Astrocyte (in vitro differentiated cells and primary cell): ENCODE results near the gene ATP1A2. TPM values are rescaled to one million over a fixed set of nuclear protein-coding genes. Genes with fewer than 3 reads are reported as not detected.

Experiments used
- DNase-seq: peaks from one replicate; pipeline ENCODE4 v3.0.0-alpha.2; 2010; ENCODE audit warnings: low read depth
- FAIRE-seq: peaks from 2 replicates; lab custom pipeline; 2011; peaks lifted over from hg19 to GRCh38; lab: Jason Lieb, UNC
- H2AFZ ChIP-seq: 2 replicates; pipeline ENCODE4 v1.6.0; 2012; ENCODE audit warnings: low read depth, low read length, inconsistent platforms
- H3K27ac ChIP-seq: 2 replicates; pipeline ENCODE4 v1.5.1; 2011; ENCODE audit warnings: low read depth, low read length, inconsistent platforms
- H3K27me3 ChIP-seq: 2 replicates; pipeline ENCODE4 v1.6.0; 2011; ENCODE audit warnings: low read length, inconsistent platforms; ENCODE audit not compliant: insufficient read depth
- H3K36me3 ChIP-seq: 2 replicates; pipeline ENCODE4 v1.5.1; 2011; ENCODE audit warnings: low read length, inconsistent platforms; ENCODE audit not compliant: insufficient read depth
- H3K4me1 ChIP-seq: 2 replicates; pipeline ENCODE4 v1.5.1; 2011; ENCODE audit warnings: low read length, inconsistent platforms; ENCODE audit not compliant: insufficient read depth
- H3K4me2 ChIP-seq: 2 replicates; pipeline ENCODE4 v1.6.0; 2012; ENCODE audit warnings: low read length, inconsistent platforms
- H3K4me3 ChIP-seq: 2 replicates; pipeline ENCODE4 v1.5.1; 2011; ENCODE audit warnings: low read depth, mild to moderate bottlenecking, low read length, inconsistent platforms; ENCODE audit not compliant: insufficient read depth
- H3K79me2 ChIP-seq: 2 replicates; pipeline ENCODE4 v1.6.0; 2012; ENCODE audit warnings: mild to moderate bottlenecking, low read length, inconsistent platforms; ENCODE audit not compliant: insufficient read depth
- H3K9ac ChIP-seq: 2 replicates; pipeline ENCODE4 v1.6.0; 2012; ENCODE audit warnings: mild to moderate bottlenecking, low read length, inconsistent platforms
- H3K9me3 ChIP-seq: 2 replicates; pipeline ENCODE4 v1.5.1; 2012; ENCODE audit warnings: low read depth, mild to moderate bottlenecking, low read length, inconsistent platforms; ENCODE audit not compliant: insufficient read depth
- H4K20me1 ChIP-seq: 2 replicates; pipeline ENCODE4 v1.6.0; 2012; ENCODE audit warnings: low read length, inconsistent platforms; ENCODE audit not compliant: insufficient read depth
- H3K27ac Mint-ChIP-seq: one replicate; pipeline ENCODE4 v1.8.0; 2021; ENCODE audit warnings: mild to moderate bottlenecking, mixed read lengths; ENCODE audit not compliant: unreplicated experiment
- H3K27me3 Mint-ChIP-seq: one replicate; pipeline ENCODE4 v1.8.0; 2021; ENCODE audit warnings: low read depth, mixed read lengths; ENCODE audit not compliant: unreplicated experiment
- H3K36me3 Mint-ChIP-seq: one replicate; pipeline ENCODE4 v1.8.0; 2021; ENCODE audit warnings: low read depth, mixed read lengths; ENCODE audit not compliant: unreplicated experiment
- H3K4me1 Mint-ChIP-seq: one replicate; pipeline ENCODE4 v1.8.0; 2021; ENCODE audit warnings: low read depth, mixed read lengths; ENCODE audit not compliant: unreplicated experiment
- H3K4me3 Mint-ChIP-seq: one replicate; pipeline ENCODE4 v1.8.0; 2021; ENCODE audit warnings: mild to moderate bottlenecking, moderate library complexity, mixed read lengths; ENCODE audit not compliant: unreplicated experiment
- H3K9me3 Mint-ChIP-seq: one replicate; pipeline ENCODE4 v1.8.0; 2021; ENCODE audit warnings: mild to moderate bottlenecking, mixed read lengths; ENCODE audit not compliant: unreplicated experiment
- EZH2 ChIP-seq: IDR thresholded peaks from 2 replicates; pipeline ENCODE4 v1.6.1; 2012; ENCODE audit warnings: mild to moderate bottlenecking, low read length, inconsistent platforms; ENCODE audit not compliant: insufficient read depth
- total RNA-seq: library from RNA; stranded (reverse); gene quantifications from 2 replicates; pipeline ENCODE4 v1.2.1, GENCODE V29; 2021
- TF ChIP-seq, protein P1 (sequence below): IDR thresholded peaks from 2 replicates; pipeline ENCODE4 v1.5.1; 2011; ENCODE audit warnings: low read depth, mild to moderate bottlenecking, inconsistent platforms, low read length, moderate library complexity; ENCODE audit not compliant: insufficient read depth

Gene ATP1A2
- total RNA-seq, 1 donor from 2014 or later, result 2.5 TPM

DNA sequence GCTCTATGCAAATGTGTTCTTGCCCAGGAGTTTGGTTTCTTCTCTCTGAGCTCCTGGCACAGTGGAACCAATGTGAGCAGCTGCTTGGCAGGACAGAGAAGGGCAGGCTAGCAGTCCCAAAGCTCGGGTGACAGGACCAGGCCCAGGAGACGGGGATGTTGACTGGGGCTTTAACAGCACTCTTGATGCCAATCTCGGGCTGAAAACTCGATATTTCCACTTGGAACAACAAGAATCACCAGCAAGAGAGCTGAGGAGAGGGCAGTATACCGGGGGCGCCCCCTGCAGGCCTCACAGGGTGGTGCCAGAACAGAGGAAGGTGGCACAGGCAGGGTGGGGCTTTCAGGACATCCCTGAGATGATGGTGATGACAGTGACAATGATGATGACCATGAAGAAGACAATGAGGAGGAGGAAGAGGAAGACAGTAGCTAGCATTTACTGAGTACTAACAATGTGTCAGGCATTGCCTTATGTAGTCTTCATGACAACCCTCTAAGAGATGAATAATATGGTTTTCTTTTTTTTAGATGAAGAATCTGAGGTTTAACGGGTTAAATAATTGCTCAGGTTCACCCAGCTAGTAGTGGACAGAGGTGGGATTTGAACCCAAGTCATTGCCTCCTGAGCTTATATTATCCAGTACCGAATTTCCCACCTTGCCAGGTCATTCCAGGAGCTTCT is 36.9 kb upstream of the ATP1A2 start:
- Mint-ChIP-seq H3K27me3 (peaks cover 59% of the 10 kb centered on the region), H3K9me3 (peaks cover 1% of the 10 kb centered on the region), H3K4me3 (no peak overlapping the region), H3K4me1 (peaks cover 4% of the 10 kb centered on the region), H3K36me3 (no peaks in the 10 kb centered on the region), H3K27ac (no peak overlapping the region)
- FAIRE-seq (no peak), DNase-seq (no peak)
- no peak overlapping the region for H3K9ac ChIP-seq
- H3K9me3 ChIP-seq, result no peaks in the 10 kb centered on the region
- H3K4me2 ChIP-seq, result no peak overlapping the region
- H3K79me2 ChIP-seq, result no peaks in the 10 kb centered on the region
- no peak overlapping the region for H2AFZ ChIP-seq
- no peaks in the 10 kb centered on the region for H3K36me3 ChIP-seq
- H4K20me1 ChIP-seq, result no peaks in the 10 kb centered on the region
- no peak overlapping the region for H3K27ac ChIP-seq
- peaks cover 6% of the 10 kb centered on the region for H3K4me1 ChIP-seq
- no peak overlapping the region for H3K4me3 ChIP-seq
- H3K27me3 ChIP-seq, result peaks cover 54% of the 10 kb centered on the region
- TF ChIP-seq, protein P1, sequence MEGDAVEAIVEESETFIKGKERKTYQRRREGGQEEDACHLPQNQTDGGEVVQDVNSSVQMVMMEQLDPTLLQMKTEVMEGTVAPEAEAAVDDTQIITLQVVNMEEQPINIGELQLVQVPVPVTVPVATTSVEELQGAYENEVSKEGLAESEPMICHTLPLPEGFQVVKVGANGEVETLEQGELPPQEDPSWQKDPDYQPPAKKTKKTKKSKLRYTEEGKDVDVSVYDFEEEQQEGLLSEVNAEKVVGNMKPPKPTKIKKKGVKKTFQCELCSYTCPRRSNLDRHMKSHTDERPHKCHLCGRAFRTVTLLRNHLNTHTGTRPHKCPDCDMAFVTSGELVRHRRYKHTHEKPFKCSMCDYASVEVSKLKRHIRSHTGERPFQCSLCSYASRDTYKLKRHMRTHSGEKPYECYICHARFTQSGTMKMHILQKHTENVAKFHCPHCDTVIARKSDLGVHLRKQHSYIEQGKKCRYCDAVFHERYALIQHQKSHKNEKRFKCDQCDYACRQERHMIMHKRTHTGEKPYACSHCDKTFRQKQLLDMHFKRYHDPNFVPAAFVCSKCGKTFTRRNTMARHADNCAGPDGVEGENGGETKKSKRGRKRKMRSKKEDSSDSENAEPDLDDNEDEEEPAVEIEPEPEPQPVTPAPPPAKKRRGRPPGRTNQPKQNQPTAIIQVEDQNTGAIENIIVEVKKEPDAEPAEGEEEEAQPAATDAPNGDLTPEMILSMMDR, result peak; percentile 58
- no peak for TF ChIP-seq EZH2

DNA sequence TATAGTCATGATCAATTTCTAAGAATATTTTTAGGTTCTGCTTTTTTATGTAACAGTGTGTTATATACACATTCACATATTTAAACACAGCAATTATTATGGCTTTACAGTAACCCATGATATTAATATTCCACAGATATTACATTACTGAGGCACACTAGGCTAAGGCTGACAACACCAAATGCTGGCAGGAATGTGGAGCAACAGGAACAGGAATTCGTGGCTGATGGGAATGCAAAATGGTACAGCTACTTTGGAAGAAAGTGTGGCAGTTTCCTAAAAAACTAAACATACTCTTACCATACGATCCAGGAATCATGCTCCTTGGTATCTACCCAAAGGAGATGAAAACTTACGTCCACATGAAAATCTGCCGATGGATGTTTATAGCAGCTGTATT is 36.1 kb upstream of the ATP1A2 start:
- FAIRE-seq (no peak), DNase-seq (no peak)
- no peak overlapping the region for H3K4me3 ChIP-seq
- Mint-ChIP-seq H3K4me3 (no peak overlapping the region), H3K27ac (no peak overlapping the region), H3K36me3 (no peaks in the 10 kb centered on the region), H3K4me1 (peaks cover 4% of the 10 kb centered on the region), H3K27me3 (peaks cover 58% of the 10 kb centered on the region), H3K9me3 (peaks cover 1% of the 10 kb centered on the region)
- H3K9ac ChIP-seq, result no peak overlapping the region
- no peak overlapping the region for H3K27ac ChIP-seq
- H3K36me3 ChIP-seq, result no peaks in the 10 kb centered on the region
- no peaks in the 10 kb centered on the region for H3K79me2 ChIP-seq
- TF ChIP-seq, protein P1, result no peak
- no peak for TF ChIP-seq EZH2
- H3K4me1 ChIP-seq, result peaks cover 6% of the 10 kb centered on the region
- H3K27me3 ChIP-seq, result peaks cover 58% of the 10 kb centered on the region
- no peak overlapping the region for H2AFZ ChIP-seq
- no peaks in the 10 kb centered on the region for H4K20me1 ChIP-seq
- no peaks in the 10 kb centered on the region for H3K9me3 ChIP-seq
- no peak overlapping the region for H3K4me2 ChIP-seq
